OCI-M2 (cell line): ENCODE results near the gene SIX3.

Experiments used
- DNase-seq: peaks from one replicate; lab custom pipeline; 2025; ENCODE audit not compliant: unreplicated experiment; lab: John Stamatoyannopoulos, UW

Gene SIX3

GRCh38 chr2:44942304-44943030 lies 965 bp downstream of the SIX3 start:
- DNase-seq = no peak

- DNase-seq = no peak
Measured at GRCh38 chr2:44943031-44943692, 1.7 kb downstream of the SIX3 start.

- DNase-seq = no peak
Measured at GRCh38 chr2:44943693-44944101, 2.2 kb downstream of the SIX3 start.

GRCh38 chr2:44944102-44944951 lies 2.8 kb downstream of the SIX3 start:
- no peak for DNase-seq

GRCh38 chr2:44944952-44945612 lies 3.6 kb downstream of the SIX3 start:
- DNase-seq = no peak

- DNase-seq = no peak
Measured at GRCh38 chr2:44945676-44946371, 4.3 kb downstream of the SIX3 start.

- DNase-seq = no peak
Measured at GRCh38 chr2:44946372-44947027, 5.0 kb downstream of the SIX3 start.

GRCh38 chr2:44947028-44947375 lies 5.5 kb downstream of the SIX3 start:
- DNase-seq = no peak

GRCh38 chr2:44948565-44949328 lies 7.2 kb downstream of the SIX3 start:
- DNase-seq = no peak

GRCh38 chr2:44949329-44950151 lies 8.0 kb downstream of the SIX3 start:
- no peak for DNase-seq

GRCh38 chr2:44950646-44951045 lies 9.1 kb downstream of the SIX3 start:
- no peak for DNase-seq

- DNase-seq = no peak
Measured at GRCh38 chr2:44951124-44951523, 9.6 kb downstream of the SIX3 start.

- no peak for DNase-seq
Measured at GRCh38 chr2:44951714-44952113, 10.2 kb downstream of the SIX3 start.

- DNase-seq = no peak
Measured at GRCh38 chr2:44952143-44952805, 10.8 kb downstream of the SIX3 start.

GRCh38 chr2:44952806-44953498 lies 11.4 kb downstream of the SIX3 start:
- DNase-seq = no peak

GRCh38 chr2:44953499-44953883 lies 12.0 kb downstream of the SIX3 start:
- no peak for DNase-seq

- DNase-seq = no peak
Measured at GRCh38 chr2:44954447-44954888, 13.0 kb downstream of the SIX3 start.
